GM18873 (cell line): Measurements from ENCODE around the gene RAD21L1.
"Not testable (repeated sequence)": the region's sequence is repeated elsewhere in the genome, so short reads cannot be mapped to it uniquely, and the experiment has no call there.

Experiments used
- ATAC-seq: cut with Tn5 transposase; IDR thresholded peaks from one replicate; pipeline ENCODE4 v1.9.1; 2021; ENCODE audit warnings: mild to moderate bottlenecking, moderate library complexity, moderate number of reproducible peaks; ENCODE audit not compliant: unreplicated experiment, low FRiP score

Gene RAD21L1

GRCh38 chr20:1224205-1224890 lies 1.5 kb upstream of the RAD21L1 start:
- ATAC-seq: no peak

- no peak for ATAC-seq
Observed at GRCh38 chr20:1225263-1225782, 521 bp upstream of the RAD21L1 start.

DNA sequence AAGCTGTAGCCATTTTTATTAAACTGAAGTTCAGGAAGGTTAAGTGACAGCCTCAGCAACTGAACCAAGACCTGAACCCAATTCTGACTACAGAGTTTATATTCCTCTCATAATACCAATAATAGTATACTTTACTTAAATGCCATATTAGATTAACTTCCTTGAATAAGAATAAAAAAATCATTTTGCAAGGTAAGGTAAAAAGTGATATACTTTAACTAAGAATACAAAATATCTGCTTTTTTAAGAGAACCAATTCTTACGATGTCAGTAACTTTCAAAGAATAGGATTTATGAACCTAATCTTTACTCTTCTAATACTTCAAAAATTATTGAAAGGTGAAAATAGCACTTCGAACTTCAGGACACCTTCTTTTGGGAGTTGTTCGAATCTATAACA lies 3.7 kb downstream of the RAD21L1 start:
- no peak for ATAC-seq

DNA sequence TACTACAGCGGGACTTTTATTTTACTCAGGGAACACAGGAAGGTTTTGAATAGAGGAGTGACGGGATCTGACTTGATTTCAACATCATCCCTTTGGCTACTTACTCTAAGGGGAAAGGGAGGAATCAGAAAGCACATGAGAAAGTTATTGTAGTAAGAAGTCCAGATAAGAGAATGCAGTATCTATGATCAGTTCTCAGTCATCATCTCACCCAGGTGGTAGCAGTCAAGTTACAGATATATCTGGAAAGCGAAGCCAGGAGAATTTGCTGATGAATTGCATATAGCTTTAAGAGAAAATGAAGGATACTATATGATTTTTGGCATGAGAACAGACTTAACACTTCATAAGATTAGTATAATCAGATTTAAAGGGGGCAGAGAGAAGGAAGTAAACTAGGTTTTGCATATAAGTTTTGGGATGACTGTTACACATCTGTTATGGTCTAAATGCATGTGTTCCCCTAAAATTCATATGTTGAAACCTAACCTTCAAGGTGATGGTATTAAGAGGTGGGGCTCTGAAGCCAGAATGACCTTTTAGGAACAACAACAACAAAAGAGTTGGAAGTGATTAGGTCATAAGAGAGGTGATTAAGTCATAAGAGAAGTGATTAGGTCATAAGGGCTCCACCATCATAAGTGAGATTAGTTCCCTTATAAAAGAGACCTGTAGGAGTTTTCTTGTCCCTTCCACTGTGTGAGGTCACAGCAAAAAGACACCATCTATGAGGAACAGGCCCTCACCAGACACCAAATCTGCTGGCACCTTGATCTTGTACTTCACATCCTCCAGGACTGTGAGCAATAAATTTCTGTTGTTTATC lies 6.7 kb downstream of the RAD21L1 start:
- no peak for ATAC-seq

GRCh38 chr20:1240549-1240948 lies 14.7 kb downstream of the RAD21L1 start:
- no peak for ATAC-seq

DNA sequence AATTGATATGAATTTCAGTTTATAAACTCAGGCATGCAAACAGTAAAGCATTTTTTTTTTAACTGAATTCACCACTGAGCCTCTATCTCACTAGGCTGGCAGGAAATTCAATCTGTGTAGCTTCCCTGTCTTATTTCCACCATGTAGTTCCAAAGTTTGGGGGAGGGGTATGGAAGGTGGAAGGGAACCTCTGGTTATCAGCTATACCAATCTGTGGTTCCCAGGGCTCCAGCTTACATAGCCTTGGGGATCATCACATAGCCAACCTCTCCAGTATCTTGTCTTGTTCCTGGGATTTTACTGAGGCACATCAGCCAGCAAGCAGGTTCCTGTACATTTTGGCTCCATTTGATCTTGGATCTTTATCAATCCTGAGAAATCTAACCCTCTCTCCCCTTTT lies 15.6 kb downstream of the RAD21L1 start:
- no peak for ATAC-seq

- no peak for ATAC-seq
Observed at GRCh38 chr20:1242099-1242498, 16.3 kb downstream of the RAD21L1 start.

- no peak for ATAC-seq
Observed at GRCh38 chr20:1242530-1242929, 16.7 kb downstream of the RAD21L1 start.

- ATAC-seq: no peak
Observed at GRCh38 chr20:1245578-1245977, 19.7 kb downstream of the RAD21L1 start.

DNA sequence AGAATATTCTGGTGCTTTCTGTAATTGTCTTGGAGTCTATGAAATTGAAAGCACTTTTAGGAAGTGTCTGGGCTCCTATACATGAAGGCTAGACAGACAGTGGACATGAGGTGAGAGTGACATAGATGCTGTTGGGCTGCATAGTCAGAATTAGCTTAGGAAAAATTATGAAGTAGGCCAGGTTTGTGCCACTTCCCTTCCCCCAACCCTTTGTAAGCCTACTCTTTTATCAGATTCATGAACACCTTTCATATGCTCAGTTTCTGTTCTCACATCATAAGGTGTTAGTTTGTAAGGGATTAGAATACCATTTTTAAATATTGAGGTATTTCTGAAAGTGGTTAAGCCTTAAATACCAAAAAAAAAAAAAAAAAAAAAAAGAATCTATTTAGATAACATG lies 21.8 kb downstream of the RAD21L1 start:
- no peak for ATAC-seq

- not testable (repeated sequence) for ATAC-seq
Observed at GRCh38 chr20:1250282-1250681, 24.4 kb downstream of the RAD21L1 start.

DNA sequence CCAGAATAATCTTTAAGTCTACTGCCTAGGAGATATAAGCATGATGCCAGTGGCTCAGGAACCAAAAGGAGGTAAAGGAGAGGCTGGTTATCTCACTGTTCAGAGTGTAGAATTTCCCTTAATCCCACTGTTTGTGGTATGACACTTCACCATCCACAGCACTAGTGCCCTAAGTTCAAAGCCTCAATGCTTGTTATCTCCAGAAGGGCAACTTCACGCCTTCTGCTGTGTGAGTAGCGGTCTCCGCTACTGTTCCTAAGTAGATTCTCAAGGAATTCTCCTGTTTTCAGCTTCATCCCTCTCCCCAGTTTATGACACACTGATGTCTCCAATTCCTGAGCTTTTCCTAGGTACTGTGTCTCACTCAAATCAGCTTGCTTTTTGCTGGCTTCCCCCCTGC lies 26.6 kb downstream of the RAD21L1 start:
- ATAC-seq: no peak

DNA sequence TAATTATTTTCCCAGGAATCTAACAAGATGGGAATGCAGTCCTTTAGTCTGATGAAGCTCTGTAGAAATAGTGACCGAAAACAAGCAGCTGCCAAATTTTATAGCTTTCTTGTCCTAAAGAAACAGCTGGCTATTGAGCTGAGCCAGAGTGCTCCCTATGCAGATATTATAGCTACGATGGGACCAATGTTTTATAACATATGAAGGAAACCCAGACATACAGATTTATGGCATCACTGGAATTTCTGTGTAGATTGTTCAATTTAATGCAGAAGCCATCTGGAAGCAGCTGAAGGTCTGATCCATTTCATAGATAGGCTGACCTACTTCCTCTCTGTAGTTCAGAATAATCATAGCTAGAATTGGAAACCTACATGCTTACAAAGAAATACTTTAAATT lies 28.4 kb downstream of the RAD21L1 start:
- no peak for ATAC-seq

DNA sequence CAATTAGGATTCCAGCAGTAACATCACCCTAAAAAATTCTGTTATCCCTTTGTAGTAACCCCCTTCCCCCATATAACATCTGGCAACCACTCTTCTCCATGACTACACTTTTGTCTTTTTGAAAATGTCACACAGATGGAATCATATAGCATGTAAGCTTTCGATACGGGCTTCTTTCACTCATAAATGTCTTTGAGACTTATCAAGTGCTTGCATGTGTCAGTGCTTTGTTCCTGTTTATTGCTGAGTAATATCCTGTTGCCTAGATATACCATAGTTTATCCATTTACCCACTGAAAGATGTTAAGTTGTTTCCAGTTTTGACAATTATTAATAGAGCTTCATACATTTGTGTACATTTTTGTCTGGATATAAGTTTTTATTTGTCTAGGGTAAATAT lies 29.8 kb downstream of the RAD21L1 start:
- no peak for ATAC-seq

- ATAC-seq: no peak
Observed at GRCh38 chr20:1263853-1264252, 38.0 kb downstream of the RAD21L1 start.

GRCh38 chr20:1264727-1265126 lies 38.9 kb downstream of the RAD21L1 start:
- no peak for ATAC-seq

- no peak for ATAC-seq
Observed at GRCh38 chr20:1265226-1265915, 39.5 kb downstream of the RAD21L1 start.

DNA sequence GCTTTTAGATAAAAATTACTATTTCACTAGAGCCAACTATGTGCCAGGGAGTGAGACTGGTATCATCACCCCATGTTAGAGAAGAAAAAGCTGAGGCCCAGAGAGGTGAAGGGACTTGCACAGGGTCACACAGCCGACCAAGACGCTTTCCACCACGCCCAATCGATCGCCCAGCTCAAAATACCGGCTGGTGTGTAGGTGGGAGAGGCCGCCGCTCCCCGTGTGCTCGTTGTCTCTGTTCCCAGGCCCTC lies 40.0 kb downstream of the RAD21L1 start:
- ATAC-seq: no peak

DNA sequence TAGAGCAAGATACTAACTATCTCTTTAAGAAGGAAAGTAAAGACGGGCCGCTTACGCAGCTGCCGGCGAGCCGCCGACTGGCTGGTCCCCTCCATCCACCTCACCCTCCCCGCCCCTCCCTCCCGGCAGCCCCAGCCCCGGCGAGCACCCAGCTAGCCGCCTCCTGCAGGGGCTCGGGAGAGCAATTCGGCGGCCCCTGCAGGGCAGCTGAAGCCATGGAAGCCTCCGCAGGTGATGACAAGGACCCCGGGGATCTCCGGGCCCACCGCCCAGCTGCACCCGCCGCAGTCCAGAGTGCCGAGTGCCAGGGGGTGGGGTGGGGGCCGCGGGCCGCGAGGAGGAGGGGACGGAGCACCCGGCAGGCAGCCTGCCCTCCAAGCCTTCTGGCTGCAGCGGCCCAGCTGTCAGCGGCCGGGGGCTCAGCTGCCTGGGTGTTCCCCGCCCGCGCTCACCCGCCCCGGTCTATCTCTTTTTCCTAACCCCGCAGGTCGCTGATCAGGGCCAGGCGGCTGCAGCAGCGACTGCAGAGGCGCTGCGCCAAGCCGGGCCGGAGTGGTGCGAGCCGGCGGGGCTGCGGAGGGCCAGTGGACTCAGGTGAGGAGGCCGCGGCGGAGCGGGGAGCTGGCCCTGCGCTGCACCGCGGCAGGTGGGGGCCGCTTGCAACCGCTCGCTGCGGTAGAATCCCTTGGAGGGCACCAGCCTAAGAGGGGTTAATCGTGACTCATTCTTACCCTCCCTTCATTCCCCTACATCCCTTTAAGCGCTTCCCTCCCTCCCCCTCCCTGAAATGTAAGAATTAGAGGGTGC lies 40.5 kb downstream of the RAD21L1 start, which contains the start of gene SNPH:
SNPH (plus strand) TSS at position 128 of the 807 bp plus-strand sequence. CDS start 29,946 bp downstream, outside the sequence.
- no peak for ATAC-seq

- ATAC-seq: no peak
Observed at GRCh38 chr20:1267161-1267560, 41.3 kb downstream of the RAD21L1 start.
